HG03280 (cell line): ENCODE results near the gene MMD2.

Source experiments
- ATAC-seq: cut with Tn5 transposase; IDR thresholded peaks from one replicate; pipeline ENCODE4 v1.9.1; 2021; ENCODE audit warnings: mild to moderate bottlenecking, moderate library complexity; ENCODE audit not compliant: unreplicated experiment

Gene MMD2

DNA sequence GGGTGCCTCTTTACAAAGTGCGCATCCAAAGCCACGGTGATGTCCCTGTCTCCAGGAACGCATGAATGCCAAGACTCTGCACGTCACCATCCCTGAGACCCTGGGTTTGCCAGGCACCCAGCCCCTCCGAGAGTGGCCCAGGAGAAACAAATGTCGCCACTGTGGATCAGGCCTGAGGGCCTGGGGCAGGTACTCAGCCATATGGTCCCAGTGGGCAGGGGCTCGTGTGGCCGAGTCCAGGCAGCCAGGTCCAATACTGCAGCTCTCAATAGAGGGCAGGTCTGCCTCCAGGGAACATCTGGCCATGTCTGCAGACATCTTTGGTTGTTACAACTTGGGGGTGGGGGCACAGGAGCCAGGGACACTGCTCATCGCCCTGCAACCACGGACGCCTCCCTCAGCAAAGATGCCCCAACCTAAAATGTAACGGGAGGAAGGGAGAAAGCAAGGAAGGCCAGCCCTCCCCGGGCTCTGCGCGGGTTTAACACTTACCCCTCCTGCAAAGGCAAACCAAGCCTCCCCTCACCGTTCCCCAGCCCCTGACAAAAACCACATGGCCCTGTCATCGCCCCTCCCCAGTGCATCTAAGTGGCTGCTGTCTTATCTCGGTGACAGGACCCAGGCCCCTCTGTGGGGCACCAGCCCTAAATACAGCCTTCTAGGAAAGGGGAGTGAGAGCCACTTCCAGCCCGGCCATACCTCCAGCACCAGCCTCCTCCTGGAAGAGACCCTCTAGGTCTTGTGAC, 86.9 kb downstream of the MMD2 start:
- ATAC-seq: no peak

DNA sequence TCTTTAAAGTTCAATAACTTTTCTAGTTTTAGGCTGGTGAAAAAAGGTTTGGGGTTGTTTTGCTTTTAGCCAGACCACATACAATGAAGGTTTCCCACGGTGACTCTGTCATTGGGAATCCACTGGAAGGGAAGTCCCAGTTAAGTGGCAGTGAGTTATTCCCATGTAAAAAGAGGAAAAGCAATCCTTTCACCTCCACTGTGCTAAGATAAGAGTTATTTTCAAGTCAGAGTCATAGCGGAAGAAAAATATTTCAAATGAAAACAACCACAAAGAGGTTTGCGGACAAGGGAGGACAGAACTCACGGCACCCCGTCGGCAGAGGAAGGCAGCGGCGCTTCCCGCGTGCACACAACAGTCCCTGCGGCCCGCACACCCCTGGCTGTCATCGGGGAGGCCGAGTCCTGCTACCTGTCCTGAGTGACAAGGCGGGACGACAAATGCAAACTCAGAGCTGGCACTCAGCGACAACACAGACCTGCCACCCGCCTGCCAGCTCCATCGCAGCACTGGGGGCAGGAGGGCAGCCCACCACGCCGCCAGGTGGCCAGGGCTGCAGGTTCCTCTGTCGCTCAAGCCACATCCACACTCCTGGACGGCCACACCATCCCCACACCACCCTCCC, 87.8 kb downstream of the MMD2 start:
- ATAC-seq: no peak

DNA sequence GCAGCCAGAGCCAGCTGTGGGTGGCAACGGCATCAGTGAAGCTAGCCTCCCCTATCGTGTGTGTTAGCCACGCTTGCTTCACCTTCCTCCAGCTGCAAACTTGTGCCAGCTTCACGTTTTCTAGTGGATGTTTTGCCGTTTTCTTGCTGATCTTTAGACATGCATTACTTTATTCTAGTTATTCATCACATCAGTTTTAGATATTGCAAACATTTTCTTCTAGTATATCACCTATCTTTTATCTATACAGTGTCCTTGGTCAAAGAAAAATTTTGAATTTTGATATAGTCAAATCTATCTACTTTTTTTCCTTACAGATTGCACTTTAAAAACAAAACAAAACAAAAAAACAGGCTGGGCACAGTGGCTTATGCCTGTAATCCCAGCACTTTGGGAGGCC, 90.5 kb downstream of the MMD2 start:
- no peak for ATAC-seq

DNA sequence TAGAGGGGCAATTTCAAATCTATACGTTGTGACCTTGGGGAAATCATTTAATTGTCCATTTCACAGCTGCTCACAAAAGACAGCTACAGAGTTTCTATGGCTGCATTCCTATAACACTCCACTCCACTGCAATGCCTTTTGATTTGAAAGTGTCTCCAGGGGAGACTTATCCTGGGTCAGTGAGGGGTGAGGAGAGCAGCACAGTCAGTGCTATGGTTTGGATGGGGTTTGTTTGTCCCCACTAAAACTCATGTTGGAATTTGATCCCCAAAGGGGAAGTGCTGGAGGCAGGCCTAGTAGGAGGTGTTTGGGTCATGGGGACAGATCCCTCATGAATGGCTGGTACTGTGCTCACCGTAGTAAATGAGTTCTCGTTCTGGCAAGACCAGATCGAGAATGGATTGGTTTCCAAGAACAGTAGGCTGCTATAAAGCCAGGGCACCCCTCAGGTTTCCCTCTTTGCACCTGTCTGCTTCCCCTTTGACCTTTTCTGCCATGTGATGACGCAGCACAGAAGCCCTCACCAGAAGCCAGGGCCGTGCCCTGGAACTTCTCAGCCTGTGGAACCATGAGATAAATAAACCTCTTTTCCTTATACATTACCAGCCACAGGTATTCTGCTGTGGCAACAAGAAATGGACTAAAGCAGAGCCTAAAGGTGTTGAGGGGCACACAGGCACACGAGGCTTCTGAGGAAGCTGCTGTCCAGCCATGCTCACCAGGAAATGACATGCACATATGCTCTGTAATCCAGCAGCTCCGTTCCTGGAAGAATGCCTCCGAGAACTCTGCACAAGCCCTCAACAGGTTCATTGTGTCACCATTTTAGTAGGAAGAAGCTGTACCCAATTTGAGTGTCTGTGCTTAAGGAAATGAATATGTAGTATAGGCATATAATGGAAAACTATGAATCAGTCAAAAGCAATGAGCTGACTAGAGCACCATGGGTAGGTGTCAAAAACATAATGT, 92.2 kb downstream of the MMD2 start:
- no peak for ATAC-seq

DNA sequence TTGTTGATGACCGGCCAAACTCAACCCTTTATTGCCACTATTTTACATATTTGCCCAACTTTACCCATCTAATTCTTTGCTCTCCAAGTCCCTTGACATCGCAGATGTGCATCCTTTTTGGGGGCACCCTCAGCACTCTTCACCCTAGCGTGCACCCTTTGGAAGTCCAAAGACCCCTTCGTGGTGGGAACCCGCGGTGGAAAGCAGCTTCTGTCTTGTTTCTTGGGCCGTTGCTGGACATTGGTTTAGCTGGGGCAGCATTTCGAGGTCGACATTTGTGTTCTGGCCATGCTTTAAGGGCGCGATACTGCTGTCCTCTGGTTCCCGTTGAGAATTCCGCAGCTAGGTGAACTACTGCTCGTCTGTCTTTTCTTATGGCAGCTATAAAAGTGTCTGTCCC, 96.8 kb downstream of the MMD2 start:
- no peak for ATAC-seq

DNA sequence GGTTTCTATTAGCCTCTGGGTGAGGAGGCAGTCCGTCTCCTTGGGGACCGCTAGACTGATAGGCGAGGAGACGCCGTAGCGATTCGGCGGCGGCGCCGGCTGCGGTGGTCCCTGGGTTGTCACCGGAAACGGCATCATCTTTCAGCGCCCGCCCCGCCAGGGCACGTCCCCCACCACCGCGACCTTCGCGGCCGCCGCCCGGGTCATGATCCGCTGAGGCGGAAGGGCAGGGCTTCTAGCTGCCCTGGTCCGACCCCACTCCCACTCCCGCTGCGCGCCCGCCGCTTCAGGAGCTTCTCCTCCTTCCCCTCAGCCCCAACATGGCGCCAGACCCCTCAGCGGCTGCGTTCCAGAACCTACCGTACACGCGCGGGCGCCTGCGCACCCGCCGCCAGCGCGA, 97.3 kb downstream of the MMD2 start, which contains the start of gene PAPOLB:
Gene PAPOLB (minus strand): TSS at position 358 of the 400 bp plus-strand sequence. CDS start 220 bp downstream, at position 138.
- no peak for ATAC-seq

DNA sequence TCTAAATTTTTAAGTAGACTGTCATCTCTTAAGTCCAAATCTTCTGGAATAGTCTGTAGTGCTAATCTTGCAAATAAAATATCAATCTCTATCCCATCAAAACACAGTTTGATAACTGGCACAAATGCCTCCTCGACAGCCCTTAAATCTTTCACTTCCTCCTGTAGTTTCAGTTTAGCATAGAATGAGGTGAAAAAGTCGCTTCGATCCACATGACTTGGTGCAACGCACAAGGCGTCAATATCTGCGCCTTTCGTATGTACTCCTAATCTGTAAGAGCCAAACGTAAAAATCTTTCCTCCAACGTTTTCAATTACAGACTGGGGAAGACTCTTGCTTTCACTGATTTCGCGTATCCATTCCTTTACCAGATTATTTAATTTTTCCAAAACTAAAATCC, 97.8 kb downstream of the MMD2 start:
- no peak for ATAC-seq

DNA sequence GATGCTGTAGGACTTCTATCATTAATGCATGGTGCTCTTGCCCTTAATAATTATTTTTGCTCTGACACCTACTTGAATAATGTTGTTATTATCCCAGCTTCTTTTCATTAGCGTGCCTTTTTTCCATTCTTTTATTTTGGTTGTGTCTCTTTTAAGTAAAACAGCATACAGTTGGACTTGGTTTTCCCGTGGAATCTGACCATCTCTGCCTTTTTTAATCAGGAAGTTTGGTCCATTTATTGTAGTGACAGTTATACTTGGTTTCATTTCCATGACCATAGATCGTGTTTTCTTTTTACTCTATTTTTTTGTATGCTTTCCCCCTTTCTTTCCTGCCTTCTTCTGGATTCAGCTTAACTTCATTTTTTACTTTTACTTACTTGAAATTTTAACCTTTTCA, 101.8 kb downstream of the MMD2 start:
- no peak for ATAC-seq

DNA sequence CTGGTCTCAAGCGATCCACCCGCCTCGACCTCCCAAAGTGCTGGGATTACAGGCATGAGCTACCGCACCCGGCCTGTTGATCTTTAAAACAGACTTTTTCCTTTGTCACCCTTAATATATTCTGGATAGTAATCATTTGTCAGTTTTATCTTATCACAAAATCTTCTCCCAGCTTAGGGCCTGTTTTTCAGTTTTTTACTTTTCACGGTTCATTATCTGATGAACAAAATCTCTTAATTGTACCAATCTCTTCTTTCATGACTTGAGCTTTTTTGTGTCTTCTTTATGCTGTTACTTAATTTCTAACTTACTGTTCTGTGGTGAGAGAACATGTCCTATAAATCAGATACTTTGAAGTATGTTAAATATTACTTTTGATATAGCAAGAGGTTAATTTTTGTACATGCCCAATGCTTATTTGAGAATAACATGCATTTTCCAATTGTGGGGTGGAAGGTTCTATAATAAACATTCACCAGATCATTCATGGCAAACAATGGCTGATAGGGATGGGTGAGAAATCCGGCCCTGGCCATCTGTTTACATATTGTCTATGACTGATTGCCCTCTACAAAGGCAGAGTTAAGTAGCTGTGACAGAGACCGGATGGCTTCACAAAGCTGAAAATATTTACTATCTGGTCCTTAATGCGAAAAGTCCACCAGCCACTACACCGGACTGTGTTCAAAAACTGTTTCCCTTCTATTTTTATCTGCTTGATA, 102.5 kb downstream of the MMD2 start:
- no peak for ATAC-seq
